ENCODE data around the gene FIP1L1. TPM values are rescaled to one million over a fixed set of nuclear protein-coding genes. Genes with fewer than 3 reads are reported as not detected.

Gene FIP1L1
- total and polyA plus RNA-seq, 9 of the 15 experiments (the other 6 are each of a cell fraction or from before 2014, with no cell fraction given): 34.6 to 137 (median 72.0) TPM

DNA sequence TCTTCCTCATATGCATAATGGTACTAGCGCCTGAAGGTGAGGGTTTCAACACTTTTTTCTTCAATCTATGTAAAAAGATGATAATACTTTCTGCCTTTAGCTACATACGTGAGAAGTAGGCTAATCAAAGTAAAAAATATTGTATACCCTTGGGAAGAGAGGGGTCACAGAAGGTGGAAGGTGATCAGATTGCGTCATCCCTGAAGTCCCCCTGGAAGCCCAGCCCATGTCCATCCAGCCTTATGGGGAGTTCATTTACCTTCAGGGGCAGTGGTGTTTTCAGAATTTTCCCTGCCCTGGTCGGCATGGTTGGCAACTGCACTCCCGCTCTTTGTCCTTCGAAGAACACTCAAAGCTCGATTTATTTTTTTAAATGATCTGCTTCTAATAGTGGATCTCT lies 129.6 kb downstream of the FIP1L1 start (continued):
- TF ChIP-seq, protein P1, sequence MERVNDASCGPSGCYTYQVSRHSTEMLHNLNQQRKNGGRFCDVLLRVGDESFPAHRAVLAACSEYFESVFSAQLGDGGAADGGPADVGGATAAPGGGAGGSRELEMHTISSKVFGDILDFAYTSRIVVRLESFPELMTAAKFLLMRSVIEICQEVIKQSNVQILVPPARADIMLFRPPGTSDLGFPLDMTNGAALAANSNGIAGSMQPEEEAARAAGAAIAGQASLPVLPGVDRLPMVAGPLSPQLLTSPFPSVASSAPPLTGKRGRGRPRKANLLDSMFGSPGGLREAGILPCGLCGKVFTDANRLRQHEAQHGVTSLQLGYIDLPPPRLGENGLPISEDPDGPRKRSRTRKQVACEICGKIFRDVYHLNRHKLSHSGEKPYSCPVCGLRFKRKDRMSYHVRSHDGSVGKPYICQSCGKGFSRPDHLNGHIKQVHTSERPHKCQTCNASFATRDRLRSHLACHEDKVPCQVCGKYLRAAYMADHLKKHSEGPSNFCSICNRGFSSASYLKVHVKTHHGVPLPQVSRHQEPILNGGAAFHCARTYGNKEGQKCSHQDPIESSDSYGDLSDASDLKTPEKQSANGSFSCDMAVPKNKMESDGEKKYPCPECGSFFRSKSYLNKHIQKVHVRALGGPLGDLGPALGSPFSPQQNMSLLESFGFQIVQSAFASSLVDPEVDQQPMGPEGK (CRISPR knock-in tag; IDR thresholded peaks at IDR 0.05; ENCODE audit: borderline replicate concordance): no peak
- no peak for TF ChIP-seq KDM4B (IDR thresholded peaks at IDR 0.05; ENCODE audit: borderline replicate concordance in 2 of 2, low read depth in 1 of 2)
- TF ChIP-seq ZNF232 (CRISPR knock-in tag; IDR thresholded peaks at IDR 0.05): no peak
- TF ChIP-seq PTBP1 (IDR thresholded peaks at IDR 0.05; ENCODE audit: low read depth, low read length): no peak

DNA sequence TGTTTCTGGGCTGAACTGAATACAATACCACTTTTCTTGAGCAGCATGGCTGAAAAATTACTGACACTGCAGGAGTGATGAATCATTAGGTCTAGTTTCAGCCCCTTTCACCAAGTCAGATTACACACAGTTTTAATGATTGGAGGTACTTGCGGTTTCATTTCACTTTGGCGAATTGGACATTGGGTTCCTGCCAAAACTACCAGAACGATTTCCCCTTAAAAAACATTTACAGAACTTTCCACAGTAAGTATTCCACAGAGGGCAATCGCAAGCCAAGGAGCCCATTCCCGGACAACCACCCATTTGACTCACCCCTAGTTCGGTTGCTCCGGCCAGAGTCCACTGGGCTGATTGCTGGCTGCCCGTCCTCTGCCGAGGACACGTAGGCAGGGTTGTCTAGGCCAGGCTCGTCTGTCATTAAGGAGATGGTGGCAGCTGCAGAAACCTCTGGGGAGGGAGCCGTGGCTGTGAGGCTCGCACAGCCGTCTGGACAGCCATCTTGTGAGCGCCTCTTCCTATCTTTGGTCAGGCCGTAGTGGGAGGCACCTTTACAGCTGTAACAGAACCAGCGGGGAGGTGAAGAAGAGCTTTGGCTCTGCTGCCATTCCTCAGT lies 130.3 kb downstream of the FIP1L1 start:
- no peaks in the 10 kb centered on the region for H3K79me2 ChIP-seq (ENCODE audit: control insufficient read depth, insufficient read depth, low read length)
- peak overlapping the region; percentile 60; the same call in 2 of the 3 replicates for H3K27ac ChIP-seq (ENCODE audit: extremely low read depth, low read depth, low read length)
- FAIRE-seq (peak; percentile 57), ATAC-seq (peak; percentile 91), DNase-seq (ENCODE audit: extremely low read depth in 1 of 4, low spot score in 3 of 4) (peak in 3 of 4 experiments; percentile 10 to 38 (median 31))
- H3K27me3 ChIP-seq (ENCODE audit: control insufficient read depth in 2 of 2, insufficient read depth in 2 of 2, low read length in 2 of 2): no peaks in the 10 kb centered on the region
- ChIA-PET CTCF (ENCODE audit: low intra/inter-chr PET ratio) (no interaction called here), POLR2A (interaction anchor here (0.6 to 1.1 kb wide), 3 partner anchors 9 to 137 kb away, joined by 4 to 8 read pairs (median 7); no protein-coding TSS in a partner anchor)
- no peaks in the 10 kb centered on the region for H3K9me3 ChIP-seq (replicated peaks; ENCODE audit: control insufficient read depth, insufficient read depth, low read depth, low read length)
- H3K9ac ChIP-seq (ENCODE audit: insufficient read depth in 1 of 2, low read depth in 2 of 2, low read length in 2 of 2): peak overlapping the region; percentile 54 to 80; a peak in 3 of 4 replicates
- intact Hi-C loops (cut with micrococcal nuclease) (loop anchor here (10.0 kb wide), 1 partner anchor 313 kb away; no protein-coding TSS in a partner anchor), in situ Hi-C loops (cut with MboI) (no loop called here)
- peak overlapping the region; percentile 96 for H2AFZ ChIP-seq (ENCODE audit: low read depth, low read length)
- peak overlapping the region; percentile 80 for H3K4me2 ChIP-seq (ENCODE audit: insufficient read depth, low read length)
- peaks cover 4 to 11% of the 10 kb centered on the region in 2 experiments for H3K4me1 ChIP-seq (replicated peaks in 1 of 2; ENCODE audit: control insufficient read depth in 2 of 2, insufficient read depth in 2 of 2, low read length in 2 of 2)
- H3K36me3 ChIP-seq (ENCODE audit: control insufficient read depth, insufficient read depth, low read length): no peaks in the 10 kb centered on the region
- BruUV-seq (replicated peaks): no TSS peak
- H4K20me1 ChIP-seq (replicated peaks; ENCODE audit: control insufficient read depth, insufficient read depth, low read length): no peaks in the 10 kb centered on the region
- peak overlapping the region; percentile 35 for H3K4me3 ChIP-seq
- no peaks in the 10 kb centered on the region for H3K9me1 ChIP-seq (ENCODE audit: control insufficient read depth, insufficient read depth, low read length)
- 14% methylated on average over 17 of the region's 17 CpGs for WGBS (ENCODE audit: insufficient coverage, low coverage, missing lambda C conversion rate)
- peak; percentile 61 for TF ChIP-seq FOSL1 (tag; conservative IDR thresholded peaks at IDR 0.05)
- TF ChIP-seq, protein P2, sequence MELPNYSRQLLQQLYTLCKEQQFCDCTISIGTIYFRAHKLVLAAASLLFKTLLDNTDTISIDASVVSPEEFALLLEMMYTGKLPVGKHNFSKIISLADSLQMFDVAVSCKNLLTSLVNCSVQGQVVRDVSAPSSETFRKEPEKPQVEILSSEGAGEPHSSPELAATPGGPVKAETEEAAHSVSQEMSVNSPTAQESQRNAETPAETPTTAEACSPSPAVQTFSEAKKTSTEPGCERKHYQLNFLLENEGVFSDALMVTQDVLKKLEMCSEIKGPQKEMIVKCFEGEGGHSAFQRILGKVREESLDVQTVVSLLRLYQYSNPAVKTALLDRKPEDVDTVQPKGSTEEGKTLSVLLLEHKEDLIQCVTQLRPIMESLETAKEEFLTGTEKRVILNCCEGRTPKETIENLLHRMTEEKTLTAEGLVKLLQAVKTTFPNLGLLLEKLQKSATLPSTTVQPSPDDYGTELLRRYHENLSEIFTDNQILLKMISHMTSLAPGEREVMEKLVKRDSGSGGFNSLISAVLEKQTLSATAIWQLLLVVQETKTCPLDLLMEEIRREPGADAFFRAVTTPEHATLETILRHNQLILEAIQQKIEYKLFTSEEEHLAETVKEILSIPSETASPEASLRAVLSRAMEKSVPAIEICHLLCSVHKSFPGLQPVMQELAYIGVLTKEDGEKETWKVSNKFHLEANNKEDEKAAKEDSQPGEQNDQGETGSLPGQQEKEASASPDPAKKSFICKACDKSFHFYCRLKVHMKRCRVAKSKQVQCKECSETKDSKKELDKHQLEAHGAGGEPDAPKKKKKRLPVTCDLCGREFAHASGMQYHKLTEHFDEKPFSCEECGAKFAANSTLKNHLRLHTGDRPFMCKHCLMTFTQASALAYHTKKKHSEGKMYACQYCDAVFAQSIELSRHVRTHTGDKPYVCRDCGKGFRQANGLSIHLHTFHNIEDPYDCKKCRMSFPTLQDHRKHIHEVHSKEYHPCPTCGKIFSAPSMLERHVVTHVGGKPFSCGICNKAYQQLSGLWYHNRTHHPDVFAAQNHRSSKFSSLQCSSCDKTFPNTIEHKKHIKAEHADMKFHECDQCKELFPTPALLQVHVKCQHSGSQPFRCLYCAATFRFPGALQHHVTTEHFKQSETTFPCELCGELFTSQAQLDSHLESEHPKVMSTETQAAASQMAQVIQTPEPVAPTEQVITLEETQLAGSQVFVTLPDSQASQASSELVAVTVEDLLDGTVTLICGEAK (IDR thresholded peaks at IDR 0.05): no peak
- TF ChIP-seq, protein P2 (CRISPR knock-in tag; IDR thresholded peaks at IDR 0.05): no peak
- TF ChIP-seq ZNF79 (CRISPR knock-in tag; IDR thresholded peaks at IDR 0.05; ENCODE audit: low read depth): no peak
- no peak for TF ChIP-seq NFATC3 (IDR thresholded peaks at IDR 0.05)

Data from K562 (cell line).